ENCODE measurements around the gene SIN3A.
"Not testable (repeated sequence)": the region's sequence is repeated elsewhere in the genome, so short reads cannot be mapped to it uniquely, and the experiment has no call there.

The SIN3A gene

GRCh38 chr15:75383986-75384385 is 67.5 kb downstream of the SIN3A start:
- not testable (repeated sequence) for DNase-seq (ENCODE audit: low read depth in 2 of 3, low spot score in 1 of 3)

GRCh38 chr15:75380773-75381172 is 70.7 kb downstream of the SIN3A start:
- no peak for DNase-seq (ENCODE audit: low read depth in 2 of 3, low spot score in 1 of 3)

GRCh38 chr15:75371901-75372688 is 79.4 kb downstream of the SIN3A start:
- DNase-seq (ENCODE audit: low read depth in 2 of 3, low spot score in 1 of 3), result no peak

GRCh38 chr15:75371486-75371885 is 80.0 kb downstream of the SIN3A start:
- no peak for DNase-seq (ENCODE audit: low read depth in 2 of 3, low spot score in 1 of 3)

GRCh38 chr15:75369897-75370581 is 81.5 kb downstream of the SIN3A start:
- no peak for DNase-seq (ENCODE audit: low read depth in 2 of 3, low spot score in 1 of 3)

- DNase-seq (ENCODE audit: low read depth in 2 of 3, low spot score in 1 of 3), result no peak
Observed at GRCh38 chr15:75368689-75369239, 82.7 kb downstream of the SIN3A start.

- peak; percentile 90 to 94 (median 90) for DNase-seq (ENCODE audit: low read depth in 2 of 3, low spot score in 1 of 3)
Observed at GRCh38 chr15:75367913-75368688, 83.4 kb downstream of the SIN3A start, which contains the start of gene MAN2C1. TSS of gene MAN2C1 (minus strand) at chr15:75368607. CDS start at chr15:75368583, 24 bp downstream.

- no peak for DNase-seq (ENCODE audit: low read depth in 2 of 3, low spot score in 1 of 3)
Observed at GRCh38 chr15:75367406-75367912, 84.0 kb downstream of the SIN3A start.

GRCh38 chr15:75367006-75367405 is 84.5 kb downstream of the SIN3A start:
- DNase-seq (ENCODE audit: low read depth in 2 of 3, low spot score in 1 of 3), result no peak

- no peak for DNase-seq (ENCODE audit: low read depth in 2 of 3, low spot score in 1 of 3)
Observed at GRCh38 chr15:75366163-75366562, 85.3 kb downstream of the SIN3A start.

GRCh38 chr15:75364881-75365280 is 86.6 kb downstream of the SIN3A start:
- DNase-seq (ENCODE audit: low read depth in 2 of 3, low spot score in 1 of 3), result no peak

GRCh38 chr15:75363786-75364185 is 87.7 kb downstream of the SIN3A start:
- no peak for DNase-seq (ENCODE audit: low read depth in 2 of 3, low spot score in 1 of 3)

- no peak for DNase-seq (ENCODE audit: low read depth in 2 of 3, low spot score in 1 of 3)
Observed at GRCh38 chr15:75362642-75363249, 88.7 kb downstream of the SIN3A start.

- DNase-seq (ENCODE audit: low read depth in 2 of 3, low spot score in 1 of 3), result no peak
Observed at GRCh38 chr15:75361989-75362641, 89.4 kb downstream of the SIN3A start.

GRCh38 chr15:75361361-75361988 is 90.0 kb downstream of the SIN3A start:
- no peak for DNase-seq (ENCODE audit: low read depth in 2 of 3, low spot score in 1 of 3)

GRCh38 chr15:75360856-75361255 is 90.6 kb downstream of the SIN3A start:
- DNase-seq (ENCODE audit: low read depth in 2 of 3, low spot score in 1 of 3), result no peak

- DNase-seq (ENCODE audit: low read depth in 2 of 3, low spot score in 1 of 3), result no peak
Observed at GRCh38 chr15:75360391-75360790, 91.1 kb downstream of the SIN3A start.

GRCh38 chr15:75359537-75360250 is 91.8 kb downstream of the SIN3A start:
- DNase-seq (ENCODE audit: low read depth in 2 of 3, low spot score in 1 of 3), result no peak

Measured in stimulated activated CD4-positive, alpha-beta T cell treated with anti-CD3 and anti-CD28 coated beads, Interleukin-12 subunit alpha, Interleukin-12 subunit beta, amount 100 ng/mL, for 48 hours (primary cell).